ENCODE data around the gene KCNQ4.

Gene KCNQ4

GRCh38 chr1:40762144-40762923 is 21.3 kb upstream of the KCNQ4 start:
- Histone ChIP-seq H3K27ac (ENCODE audit: low read depth, low read length, poor library complexity, severe bottlenecking) (no peak overlapping the region), H3K4me1 (ENCODE audit: insufficient read depth, low read length, severe bottlenecking) (no peaks in the 10 kb centered on the region), H3K9me3 (ENCODE audit: low read length) (no peaks in the 10 kb centered on the region), H3K36me3 (ENCODE audit: insufficient read depth, low read length) (peaks cover 95% of the 10 kb centered on the region), H2AFZ (ENCODE audit: low read length) (no peak overlapping the region), H3K4me3 (ENCODE audit: low read depth, low read length, poor library complexity, severe bottlenecking) (no peak overlapping the region), H3K9ac (ENCODE audit: low read length) (no peak overlapping the region), H3K4me2 (ENCODE audit: low read length) (no peak overlapping the region), H3K27me3 (ENCODE audit: insufficient read depth, low read length) (no peaks in the 10 kb centered on the region), H3F3A (ENCODE audit: insufficient read depth, low read length) (no peaks in the 10 kb centered on the region), H3K9me2 (ENCODE audit: low read depth, low read length) (no peaks in the 10 kb centered on the region), H4K20me1 (ENCODE audit: insufficient read depth, low read length) (no peaks in the 10 kb centered on the region), H3K79me2 (ENCODE audit: insufficient read depth, low read length) (no peaks in the 10 kb centered on the region)
- no peak for TF ChIP-seq EZH2 (IDR thresholded peaks at IDR 0.05; ENCODE audit: borderline replicate concordance, low read length)
- no peak for TF ChIP-seq CTCF (IDR thresholded peaks at IDR 0.05; ENCODE audit: low read length)

GRCh38 chr1:40763742-40764532 is 19.6 kb upstream of the KCNQ4 start:
- no peaks in the 10 kb centered on the region for H3K27me3 ChIP-seq (ENCODE audit: insufficient read depth, low read length)
- no peaks in the 10 kb centered on the region for H4K20me1 ChIP-seq (ENCODE audit: insufficient read depth, low read length)
- no peaks in the 10 kb centered on the region for H3K9me2 ChIP-seq (ENCODE audit: low read depth, low read length)
- H3K9me3 ChIP-seq (ENCODE audit: low read length), result no peaks in the 10 kb centered on the region
- no peaks in the 10 kb centered on the region for H3F3A ChIP-seq (ENCODE audit: insufficient read depth, low read length)
- H3K27ac ChIP-seq (ENCODE audit: low read depth, low read length, poor library complexity, severe bottlenecking), result no peak overlapping the region
- no peaks in the 10 kb centered on the region for H3K79me2 ChIP-seq (ENCODE audit: insufficient read depth, low read length)
- H2AFZ ChIP-seq (ENCODE audit: low read length), result no peak overlapping the region
- no peak overlapping the region for H3K9ac ChIP-seq (ENCODE audit: low read length)
- H3K4me3 ChIP-seq (ENCODE audit: low read depth, low read length, poor library complexity, severe bottlenecking), result no peak overlapping the region
- H3K36me3 ChIP-seq (ENCODE audit: insufficient read depth, low read length), result peaks cover 95% of the 10 kb centered on the region
- no peaks in the 10 kb centered on the region for H3K4me1 ChIP-seq (ENCODE audit: insufficient read depth, low read length, severe bottlenecking)
- no peak for TF ChIP-seq EZH2 (IDR thresholded peaks at IDR 0.05; ENCODE audit: borderline replicate concordance, low read length)
- H3K4me2 ChIP-seq (ENCODE audit: low read length), result no peak overlapping the region

GRCh38 chr1:40764981-40765380 is 18.6 kb upstream of the KCNQ4 start:
- Histone ChIP-seq H3K27ac (ENCODE audit: low read depth, low read length, poor library complexity, severe bottlenecking) (no peak overlapping the region), H3K4me2 (ENCODE audit: low read length) (no peak overlapping the region), H3K4me1 (ENCODE audit: insufficient read depth, low read length, severe bottlenecking) (no peaks in the 10 kb centered on the region), H2AFZ (ENCODE audit: low read length) (no peak overlapping the region), H4K20me1 (ENCODE audit: insufficient read depth, low read length) (no peaks in the 10 kb centered on the region), H3K9ac (ENCODE audit: low read length) (no peak overlapping the region), H3K79me2 (ENCODE audit: insufficient read depth, low read length) (no peaks in the 10 kb centered on the region), H3K9me2 (ENCODE audit: low read depth, low read length) (no peaks in the 10 kb centered on the region), H3F3A (ENCODE audit: insufficient read depth, low read length) (no peaks in the 10 kb centered on the region), H3K27me3 (ENCODE audit: insufficient read depth, low read length) (no peaks in the 10 kb centered on the region), H3K4me3 (ENCODE audit: low read depth, low read length, poor library complexity, severe bottlenecking) (no peak overlapping the region), H3K36me3 (ENCODE audit: insufficient read depth, low read length) (peaks cover 95% of the 10 kb centered on the region), H3K9me3 (ENCODE audit: low read length) (no peaks in the 10 kb centered on the region)
- TF ChIP-seq EZH2 (IDR thresholded peaks at IDR 0.05; ENCODE audit: borderline replicate concordance, low read length) (no peak), CTCF (IDR thresholded peaks at IDR 0.05; ENCODE audit: low read length) (no peak)
